Glomerular visceral epithelial cell (primary cell): ENCODE data around the gene VMP1.
"Not testable (repeated sequence)": the region's sequence is repeated elsewhere in the genome, so short reads cannot be mapped to it uniquely, and the experiment has no call there.

ENCODE experiments used
- DNase-seq: peaks from one replicate; pipeline ENCODE4 v3.0.0-alpha.2; 2016; ENCODE audit errors: extremely low spot score

The VMP1 gene

GRCh38 chr17:59858167-59858816, 150.8 kb downstream of the VMP1 start:
- DNase-seq, result no peak

- DNase-seq, result no peak
These were observed 151.5 kb downstream of the VMP1 start for GRCh38 chr17:59858932-59859331.

GRCh38 chr17:59859444-59860025, 152.1 kb downstream of the VMP1 start:
- peak; percentile 59 for DNase-seq

- no peak for DNase-seq
These were observed 156.2 kb downstream of the VMP1 start for GRCh38 chr17:59863616-59864015.

- DNase-seq, result no peak
These were observed 162.4 kb downstream of the VMP1 start for GRCh38 chr17:59869941-59870218.

- DNase-seq, result no peak
These were observed 163.0 kb downstream of the VMP1 start for GRCh38 chr17:59870482-59870881.

GRCh38 chr17:59872351-59872750, 164.9 kb downstream of the VMP1 start:
- DNase-seq, result no peak

- not testable (repeated sequence) for DNase-seq
These were observed 166.0 kb downstream of the VMP1 start for GRCh38 chr17:59873414-59873813.

- DNase-seq, result no peak
These were observed 166.9 kb downstream of the VMP1 start for GRCh38 chr17:59874376-59874775.

- no peak for DNase-seq
These were observed 168.7 kb downstream of the VMP1 start for GRCh38 chr17:59876107-59876506.

GRCh38 chr17:59877965-59878364, 170.5 kb downstream of the VMP1 start:
- no peak for DNase-seq

- DNase-seq, result no peak
These were observed 171.2 kb downstream of the VMP1 start for GRCh38 chr17:59878624-59879023.

GRCh38 chr17:59884861-59885260, 177.4 kb downstream of the VMP1 start:
- DNase-seq, result no peak

GRCh38 chr17:59888145-59888750, 180.8 kb downstream of the VMP1 start:
- DNase-seq, result no peak

GRCh38 chr17:59890720-59891119, 183.3 kb downstream of the VMP1 start:
- DNase-seq, result peak; percentile 17
